Fibroblast of skin of back (primary cell): ENCODE results near the gene TET3.
A peak's percentile ranks its signal among the peaks of the same experiment; 100 is the strongest.

Experiments
- DNase-seq: peaks from one replicate; pipeline ENCODE4 v3.0.0-alpha.2; 2013

Gene TET3

DNA sequence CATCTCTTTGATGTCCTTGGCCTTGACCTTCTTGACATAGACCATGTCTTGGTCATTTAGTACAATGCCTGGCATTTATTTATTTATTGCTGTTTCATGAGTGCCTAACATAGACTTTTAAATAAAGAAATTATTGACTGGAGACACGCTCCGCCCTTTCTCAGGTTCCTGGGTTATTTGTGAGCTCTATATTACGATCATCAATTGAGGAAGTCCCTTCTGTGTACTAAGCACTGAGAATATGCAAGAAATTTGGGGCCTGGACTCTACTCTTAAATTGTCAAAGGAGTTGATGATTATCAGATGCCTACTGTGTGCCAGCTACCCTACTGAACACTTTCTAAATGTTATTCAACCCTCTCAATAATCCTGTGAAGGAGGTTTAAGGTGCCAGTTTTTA is 19.7 kb upstream of the TET3 start:
- no peak for DNase-seq

- no peak for DNase-seq
These were observed 16.3 kb upstream of the TET3 start for GRCh38 chr2:73968357-73968937.

DNA sequence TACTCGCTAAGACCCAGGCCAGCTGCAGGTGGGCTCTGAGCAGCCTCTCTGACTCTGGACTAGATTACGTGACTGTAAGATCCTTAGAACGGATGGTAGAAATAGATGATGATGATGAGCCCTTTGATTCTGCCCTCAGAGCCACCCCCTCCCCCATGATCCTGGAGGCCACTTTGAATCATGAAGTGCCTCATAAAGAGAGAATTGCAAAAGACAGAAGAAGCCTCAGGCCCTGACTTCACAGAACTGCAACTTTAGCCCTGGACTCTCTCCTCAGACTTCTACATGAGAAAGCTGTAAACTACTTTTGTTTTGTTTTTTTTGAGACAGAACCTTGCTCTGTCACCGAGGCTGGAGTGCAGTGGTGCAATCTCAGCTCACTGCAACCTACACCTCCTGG is 15.4 kb upstream of the TET3 start:
- DNase-seq: no peak

DNA sequence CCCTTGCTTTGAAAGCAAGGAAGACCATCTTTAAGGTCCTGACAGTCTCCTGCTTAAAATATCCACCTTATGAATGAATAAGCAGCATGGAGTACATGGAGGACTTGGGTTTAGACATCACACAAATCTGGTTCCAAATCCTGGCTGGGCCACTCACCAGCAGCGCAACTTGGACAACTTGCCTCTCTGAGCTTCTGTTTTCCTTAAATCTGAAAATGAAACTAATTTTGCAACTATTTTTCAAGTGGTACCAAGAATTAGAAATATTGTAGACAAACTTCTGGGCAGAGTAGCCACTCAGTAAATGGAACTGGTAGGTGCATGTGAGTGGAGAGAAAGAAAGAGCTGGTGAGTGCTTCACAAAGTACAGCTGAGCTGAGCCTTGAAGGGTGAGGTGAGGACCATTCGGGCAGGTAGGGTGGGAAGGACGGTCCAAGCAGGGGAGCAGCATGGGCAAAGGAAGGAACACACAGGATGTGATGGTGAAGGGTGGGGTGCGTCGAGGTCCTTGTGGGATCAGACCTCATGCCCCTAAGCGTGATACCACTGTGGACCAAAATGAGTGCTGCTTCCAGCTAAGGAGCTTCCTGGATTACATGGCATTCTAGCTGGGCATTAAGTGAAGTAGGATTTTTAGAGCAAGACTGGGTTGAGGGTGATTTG is 14.4 kb upstream of the TET3 start:
- DNase-seq: no peak

DNA sequence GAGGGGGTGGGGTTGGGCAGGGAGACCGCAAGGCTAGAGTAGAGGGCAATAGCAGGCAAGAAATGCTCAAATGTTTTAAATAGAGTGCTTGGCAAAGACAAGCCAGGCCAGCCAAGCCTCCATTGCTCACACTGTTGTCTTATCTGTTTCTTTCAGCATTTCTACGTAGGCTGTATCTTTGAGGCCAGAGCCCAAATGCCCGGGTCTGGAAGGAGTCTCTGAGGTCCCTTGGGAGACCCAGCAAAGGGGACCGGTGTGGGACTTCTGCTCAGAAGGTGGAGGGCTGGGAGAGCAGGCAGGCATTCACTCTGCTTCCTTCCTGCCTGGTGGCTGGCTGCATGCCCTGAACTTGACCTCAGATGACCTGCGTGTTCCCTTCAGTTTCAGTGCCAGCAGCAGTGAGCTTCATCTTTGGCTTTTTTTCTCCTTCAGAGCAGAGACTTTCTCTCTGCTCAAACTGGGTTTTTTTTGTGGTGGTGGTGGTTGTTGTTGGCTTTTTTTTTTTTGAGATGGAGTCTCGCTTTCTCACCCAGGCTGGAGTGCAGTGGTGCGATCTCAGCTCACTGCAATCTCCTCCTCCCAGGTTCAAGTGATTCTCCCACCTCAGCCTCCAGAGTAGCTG is 13.7 kb upstream of the TET3 start:
- DNase-seq: no peak

DNA sequence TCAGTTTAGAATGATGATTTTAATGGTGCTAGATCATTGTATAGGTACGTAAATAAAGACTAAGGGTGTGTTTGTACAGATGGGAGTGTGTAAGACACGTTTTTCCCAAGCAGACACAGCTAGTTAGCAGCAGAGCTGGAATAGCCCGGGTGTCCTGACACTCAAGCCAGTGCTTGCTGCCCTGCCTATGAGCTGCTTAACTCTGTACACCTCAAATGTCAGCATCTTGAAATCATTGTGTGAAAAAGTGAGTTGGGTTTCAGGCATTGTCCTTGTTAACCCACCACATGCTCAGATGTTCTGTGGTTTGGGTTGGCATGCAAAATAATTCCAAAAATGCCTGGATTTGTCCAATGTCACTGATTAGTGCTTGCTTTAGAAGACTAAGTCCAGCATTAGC is 13.0 kb upstream of the TET3 start:
- no peak for DNase-seq

DNA sequence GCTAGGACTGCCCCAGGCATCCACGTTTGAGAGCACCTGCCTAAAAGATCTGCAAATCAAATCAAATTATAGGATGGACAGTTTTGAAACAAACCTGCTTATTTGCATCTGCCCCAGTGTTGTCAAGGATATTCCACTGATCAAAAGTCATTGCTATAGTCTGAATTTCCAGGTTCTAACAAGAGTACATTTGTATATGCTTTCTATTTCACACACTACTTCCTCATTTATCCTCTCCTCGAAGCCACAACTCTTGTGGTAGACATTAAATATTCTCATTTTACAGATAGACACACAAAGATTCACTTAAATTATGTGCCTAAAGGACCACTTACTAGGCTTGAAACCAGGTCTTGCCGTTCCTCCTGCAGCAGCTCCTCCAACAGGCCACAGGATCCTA is 11.9 kb upstream of the TET3 start:
- no peak for DNase-seq

DNA sequence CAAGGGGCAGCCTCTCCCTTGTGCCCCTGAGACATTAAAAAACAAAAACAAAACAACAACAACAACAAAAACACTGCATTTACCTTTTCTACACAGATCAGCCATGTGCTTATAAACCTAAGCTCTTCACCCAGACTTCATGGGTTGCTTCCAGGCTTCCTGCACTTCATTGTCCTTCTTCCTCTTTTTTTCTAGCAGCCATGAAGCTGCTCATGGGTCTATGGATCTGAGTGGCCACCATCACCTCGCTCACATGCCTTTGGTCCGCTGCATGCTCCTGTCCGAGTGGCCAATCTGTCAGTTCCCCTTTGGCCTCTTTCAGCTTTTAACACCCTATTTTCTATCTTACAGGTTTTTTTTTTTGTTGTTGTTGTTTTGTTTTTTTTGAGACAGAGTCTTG is 9.0 kb upstream of the TET3 start:
- no peak for DNase-seq

- DNase-seq: no peak
These were observed 7.9 kb upstream of the TET3 start for GRCh38 chr2:73976803-73977202.

DNA sequence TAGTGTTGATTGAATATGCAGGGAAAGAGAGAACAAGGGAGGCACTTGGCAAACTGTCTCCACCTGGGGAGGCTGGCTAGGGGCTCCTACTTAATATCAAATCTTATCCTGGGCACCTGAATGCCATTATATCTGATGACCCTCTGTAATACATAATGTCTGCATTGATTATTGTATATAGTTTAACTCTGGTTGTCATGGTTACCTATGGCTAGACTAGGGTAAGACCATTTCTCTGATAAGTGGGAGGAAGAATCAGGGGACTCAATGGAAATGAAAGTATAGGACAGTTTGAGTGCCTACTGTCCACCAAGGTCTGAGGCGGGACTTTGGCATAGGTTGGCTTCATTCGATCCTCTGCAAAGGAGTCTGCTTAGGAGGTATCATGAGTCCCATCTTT is 7.2 kb upstream of the TET3 start:
- no peak for DNase-seq

DNA sequence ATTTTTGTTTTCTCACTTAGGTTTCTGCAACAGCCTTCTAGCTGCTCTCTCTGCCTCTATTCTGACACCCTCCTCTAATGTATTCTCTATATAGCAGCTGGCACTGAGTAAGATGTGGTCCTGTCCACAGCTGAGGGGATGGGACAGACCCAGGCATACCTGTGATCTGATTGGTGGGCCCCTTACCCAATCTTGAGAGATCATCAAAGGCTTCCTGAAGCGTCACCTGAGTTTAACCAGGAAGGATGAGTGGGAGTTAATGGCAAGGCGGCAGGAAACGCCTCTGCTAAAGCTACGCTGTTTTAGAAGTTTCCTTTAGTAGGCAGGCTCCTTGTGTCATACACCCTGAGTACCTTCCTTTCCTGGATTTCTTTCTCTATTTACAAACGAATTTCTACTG is 5.7 kb upstream of the TET3 start:
- no peak for DNase-seq

- peak; percentile 77 for DNase-seq
These were observed 5.0 kb upstream of the TET3 start for GRCh38 chr2:73979686-73980085.

- no peak for DNase-seq
These were observed 4.1 kb upstream of the TET3 start for GRCh38 chr2:73980566-73980965.

- no peak for DNase-seq
These were observed 3.4 kb upstream of the TET3 start for GRCh38 chr2:73981081-73982001.

DNA sequence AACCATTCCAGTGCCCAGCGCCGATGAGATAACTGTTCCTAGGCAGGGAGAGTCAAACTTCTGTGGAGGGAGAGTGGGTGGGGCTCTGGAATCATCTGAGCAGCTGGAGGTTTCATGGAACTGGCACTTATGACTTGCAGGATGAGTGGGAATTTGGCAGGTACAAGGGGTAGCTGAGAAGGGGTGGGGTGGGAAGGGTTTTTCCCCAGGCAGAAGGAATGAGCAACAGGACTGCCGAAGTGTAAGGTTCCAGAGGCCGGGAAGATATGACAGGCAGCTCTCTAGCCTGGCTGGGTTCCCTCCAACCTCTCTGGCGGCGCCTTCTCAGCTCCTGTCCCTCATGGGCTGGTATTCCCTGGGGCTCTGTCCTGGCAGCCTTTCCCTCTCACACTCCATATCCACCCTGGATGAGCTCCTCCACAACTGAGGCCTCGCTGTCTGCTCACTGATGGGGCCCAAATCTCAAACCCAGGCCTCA is 2.5 kb upstream of the TET3 start:
- no peak for DNase-seq

DNA sequence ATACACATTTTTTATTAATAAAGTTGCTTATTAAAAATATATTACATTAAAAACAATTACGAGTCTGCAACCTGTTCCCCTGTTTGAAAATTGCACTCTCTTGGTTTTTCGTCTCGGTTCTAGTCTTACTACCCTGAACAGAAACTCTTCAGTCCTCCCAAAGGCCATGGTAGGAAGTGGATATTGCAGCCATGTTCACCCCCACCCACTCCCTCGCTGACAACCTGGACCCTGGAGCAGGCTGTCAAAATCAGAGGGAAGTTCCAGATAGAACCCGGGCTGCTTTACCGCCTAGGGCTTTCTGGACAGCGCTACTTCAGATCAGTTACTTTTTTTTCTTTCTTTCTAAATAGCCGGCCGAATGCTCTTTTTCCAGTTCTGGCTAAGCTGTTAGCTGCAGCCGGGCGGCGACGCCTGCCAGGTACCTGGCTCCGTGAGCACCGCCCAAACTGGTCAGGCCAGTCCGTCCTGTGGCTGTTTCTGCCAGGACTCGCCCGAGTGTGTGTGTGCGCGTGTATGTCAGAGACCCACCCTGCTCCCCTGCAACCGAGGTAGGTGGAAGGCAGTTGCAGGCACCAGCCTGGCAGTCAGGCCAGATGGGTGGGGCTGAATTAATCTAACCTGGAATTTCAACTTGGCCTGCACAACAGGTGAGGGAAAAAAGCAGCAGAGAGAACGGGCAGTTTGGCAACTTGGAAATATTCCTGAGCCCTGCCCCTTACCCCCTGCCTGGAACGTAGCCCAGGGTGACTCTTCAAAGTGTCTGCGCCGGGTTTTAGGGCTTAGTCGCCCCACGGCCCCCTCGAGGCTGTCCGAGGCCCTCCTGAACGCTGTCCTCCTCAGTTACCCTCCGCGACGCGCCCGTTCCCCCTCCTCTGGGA is 1.1 kb upstream of the TET3 start:
- DNase-seq: no peak

DNA sequence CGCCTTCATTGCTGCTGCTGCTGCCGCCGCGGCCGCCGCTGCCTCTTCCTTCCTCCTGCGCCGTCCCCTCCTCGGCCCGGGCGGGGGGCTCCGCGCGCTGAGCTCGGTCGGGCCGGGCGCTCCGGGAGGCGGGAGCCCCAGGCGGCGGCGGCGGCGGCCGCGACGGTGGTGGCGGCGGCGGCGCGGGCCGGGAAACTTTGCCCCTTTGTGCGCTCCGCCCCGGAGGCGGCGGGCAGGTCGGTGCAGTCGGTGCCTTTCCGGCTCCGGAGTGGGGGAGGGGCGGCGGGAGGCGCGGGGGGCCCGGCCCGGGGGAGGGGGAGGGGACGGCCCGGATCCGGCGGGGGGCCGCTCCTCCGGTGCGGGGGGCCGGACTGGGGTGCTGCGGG is 205 bp downstream of the TET3 start:
- no peak for DNase-seq

GRCh38 chr2:73985308-73986084 is 786 bp downstream of the TET3 start:
- DNase-seq: no peak

DNA sequence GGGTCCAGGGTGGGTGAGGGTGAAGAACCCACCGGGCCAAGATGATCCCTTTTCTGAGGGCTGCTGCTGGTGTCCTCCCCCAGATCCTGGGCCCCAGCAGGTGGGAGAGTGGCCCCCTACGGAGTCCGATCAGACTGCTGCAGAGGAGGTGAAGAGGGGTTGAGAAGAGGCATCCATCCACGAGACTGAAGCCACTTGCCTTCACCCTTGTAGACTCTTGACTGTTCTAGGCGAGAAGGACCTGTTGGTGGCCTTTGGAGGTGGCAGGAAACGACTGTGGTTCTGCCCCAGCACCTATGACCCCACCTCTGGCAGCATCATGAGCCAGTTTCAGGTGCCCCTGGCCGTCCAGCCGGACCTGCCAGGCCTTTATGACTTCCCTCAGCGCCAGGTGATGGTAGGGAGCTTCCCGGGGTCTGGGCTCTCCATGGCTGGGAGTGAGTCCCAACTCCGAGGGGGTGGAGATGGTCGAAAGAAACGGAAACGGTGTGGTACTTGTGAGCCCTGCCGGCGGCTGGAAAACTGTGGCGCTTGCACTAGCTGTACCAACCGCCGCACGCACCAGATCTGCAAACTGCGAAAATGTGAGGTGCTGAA is 1.5 kb downstream of the TET3 start:
- no peak for DNase-seq

DNA sequence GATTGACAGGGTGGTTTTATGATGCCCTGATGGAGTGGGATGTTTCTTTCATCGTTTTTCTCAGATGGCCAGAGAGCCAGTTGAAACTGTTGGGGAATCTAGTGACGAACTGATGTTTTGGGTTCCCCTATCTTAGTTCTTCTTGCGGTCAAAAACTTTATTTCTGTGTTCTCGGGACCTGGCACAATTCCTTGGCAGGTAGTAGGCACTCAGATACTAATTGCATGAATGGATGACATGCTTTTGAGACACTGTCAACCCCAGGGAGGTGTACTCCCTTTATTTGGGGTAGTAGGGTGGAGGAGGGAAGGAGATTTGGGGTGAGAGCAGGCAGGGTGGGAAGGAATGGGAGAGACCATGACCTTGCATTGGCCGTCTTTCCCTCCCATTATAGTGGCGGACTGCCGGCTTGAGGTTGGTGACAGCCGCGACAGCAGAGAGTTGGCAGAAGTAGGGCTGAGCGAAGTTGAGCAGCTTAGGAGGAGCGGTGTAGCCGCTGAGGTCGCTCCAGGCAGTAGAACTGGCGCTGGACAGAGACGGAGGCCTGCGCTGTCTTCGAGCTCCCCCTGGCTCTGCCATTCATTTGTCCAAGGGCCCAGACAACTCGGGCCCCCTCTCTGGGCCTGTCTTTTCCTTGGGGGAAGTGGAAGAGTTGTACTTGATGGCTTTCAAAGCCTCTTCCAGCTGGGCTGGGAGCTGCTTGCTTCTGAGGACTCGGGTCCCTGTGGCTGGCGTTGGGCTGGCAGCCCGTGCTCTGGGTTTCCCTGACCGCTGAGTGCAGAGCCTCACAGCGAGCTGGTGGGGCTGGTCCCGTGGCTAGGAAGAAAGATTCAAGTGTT is 2.6 kb downstream of the TET3 start:
- no peak for DNase-seq
